ENCODE data around the gene KCNMB4. TPM values are rescaled to one million over a fixed set of nuclear protein-coding genes. Genes with fewer than 3 reads are reported as not detected.
"Not testable (repeated sequence)": the region's sequence is repeated elsewhere in the genome, so short reads cannot be mapped to it uniquely, and the experiment has no call there.

KCNMB4 gene
- polyA plus RNA-seq, 4 donors: 0.22 to 2.8 (median 1.3) TPM

GRCh38 chr12:70386771-70387170 lies 20.7 kb downstream of the KCNMB4 start:
- no peak overlapping the region for H3K27ac ChIP-seq (ENCODE audit: low read depth in 1 of 3, low read length in 2 of 3)
- H3K36me3 ChIP-seq (ENCODE audit: control insufficient read depth in 3 of 3, insufficient read depth in 2 of 3, low read depth in 1 of 3, low read length in 3 of 3): no peaks in the 10 kb centered on the region
- DNase-seq (no peak), FAIRE-seq (no peak)
- no peaks in the 10 kb centered on the region for H3K27me3 ChIP-seq (ENCODE audit: control insufficient read depth in 3 of 3, insufficient read depth in 3 of 3, low read length in 3 of 3)
- H3K4me1 ChIP-seq (ENCODE audit: control insufficient read depth in 3 of 3, insufficient read depth in 2 of 3, low read depth in 1 of 3, low read length in 2 of 3): no peaks in the 10 kb centered on the region
- H3K4me3 ChIP-seq (ENCODE audit: low read depth in 1 of 3, low read length in 3 of 3): no peak overlapping the region
- H3K9me3 ChIP-seq (ENCODE audit: control insufficient read depth in 2 of 2, insufficient read depth in 1 of 2, low read depth in 1 of 2, low read length in 1 of 2): peaks cover 0 to 5% of the 10 kb centered on the region in 2 donors
- WGBS, 3 donors: 82 to 85% (median 85%) methylated on average over 1 of the region's 1 CpG

GRCh38 chr12:70389678-70390077 lies 23.6 kb downstream of the KCNMB4 start:
- H3K4me3 ChIP-seq (ENCODE audit: low read depth in 1 of 3, low read length in 3 of 3): no peak overlapping the region
- H3K36me3 ChIP-seq (ENCODE audit: control insufficient read depth in 3 of 3, insufficient read depth in 2 of 3, low read depth in 1 of 3, low read length in 3 of 3): no peaks in the 10 kb centered on the region
- WGBS, 3 donors: 66 to 90% (median 84%) methylated on average over 2 of the region's 2 CpGs
- H3K4me1 ChIP-seq (ENCODE audit: control insufficient read depth in 3 of 3, insufficient read depth in 2 of 3, low read depth in 1 of 3, low read length in 2 of 3): peaks cover 0 to 3% (median 0%) of the 10 kb centered on the region in 3 donors
- no peak for FAIRE-seq
- H3K27me3 ChIP-seq (ENCODE audit: control insufficient read depth in 3 of 3, insufficient read depth in 3 of 3, low read length in 3 of 3): no peaks in the 10 kb centered on the region
- H3K9me3 ChIP-seq (ENCODE audit: control insufficient read depth in 2 of 2, insufficient read depth in 1 of 2, low read depth in 1 of 2, low read length in 1 of 2): peaks cover 0 to 5% of the 10 kb centered on the region in 2 donors
- no peak overlapping the region for H3K27ac ChIP-seq (ENCODE audit: low read depth in 1 of 3, low read length in 2 of 3)
- no peak for DNase-seq

GRCh38 chr12:70392631-70393030 lies 26.5 kb downstream of the KCNMB4 start:
- not testable (repeated sequence) for FAIRE-seq; DNase-seq; H3K27me3 ChIP-seq (ENCODE audit: control insufficient read depth in 3 of 3, insufficient read depth in 3 of 3, low read length in 3 of 3); H3K4me1 ChIP-seq (ENCODE audit: control insufficient read depth in 3 of 3, insufficient read depth in 2 of 3, low read depth in 1 of 3, low read length in 2 of 3); H3K36me3 ChIP-seq (ENCODE audit: control insufficient read depth in 3 of 3, insufficient read depth in 2 of 3, low read depth in 1 of 3, low read length in 3 of 3); H3K4me3 ChIP-seq (ENCODE audit: low read depth in 1 of 3, low read length in 3 of 3); H3K27ac ChIP-seq (ENCODE audit: low read depth in 1 of 3, low read length in 2 of 3); H3K9me3 ChIP-seq (ENCODE audit: control insufficient read depth in 2 of 2, insufficient read depth in 1 of 2, low read depth in 1 of 2, low read length in 1 of 2)
- WGBS, 3 donors: 50 to 68% (median 63%) methylated on average over 1 of the region's 1 CpG

GRCh38 chr12:70393787-70394499 lies 27.9 kb downstream of the KCNMB4 start:
- H3K27ac ChIP-seq (ENCODE audit: low read depth in 1 of 3, low read length in 2 of 3): no peak overlapping the region
- FAIRE-seq (no peak), DNase-seq (peak; percentile 40 to 81)
- peaks cover 0 to 4% (median 0%) of the 10 kb centered on the region in 3 donors for H3K4me1 ChIP-seq (ENCODE audit: control insufficient read depth in 3 of 3, insufficient read depth in 2 of 3, low read depth in 1 of 3, low read length in 2 of 3)
- H3K36me3 ChIP-seq (ENCODE audit: control insufficient read depth in 3 of 3, insufficient read depth in 2 of 3, low read depth in 1 of 3, low read length in 3 of 3): no peaks in the 10 kb centered on the region
- 14 to 55% (median 27%) methylated on average over 2 of the region's 2 CpGs for WGBS, 3 donors
- H3K9me3 ChIP-seq (ENCODE audit: control insufficient read depth in 2 of 2, insufficient read depth in 1 of 2, low read depth in 1 of 2, low read length in 1 of 2): peaks cover 0 to 5% of the 10 kb centered on the region in 2 donors
- H3K4me3 ChIP-seq (ENCODE audit: low read depth in 1 of 3, low read length in 3 of 3): no peak overlapping the region
- H3K27me3 ChIP-seq (ENCODE audit: control insufficient read depth in 3 of 3, insufficient read depth in 3 of 3, low read length in 3 of 3): no peaks in the 10 kb centered on the region

GRCh38 chr12:70398002-70398401 lies 31.9 kb downstream of the KCNMB4 start:
- H3K4me3 ChIP-seq (ENCODE audit: low read depth in 1 of 3, low read length in 3 of 3): no peak overlapping the region
- FAIRE-seq (no peak), DNase-seq (no peak)
- no peaks in the 10 kb centered on the region for H3K36me3 ChIP-seq (ENCODE audit: control insufficient read depth in 3 of 3, insufficient read depth in 2 of 3, low read depth in 1 of 3, low read length in 3 of 3)
- no peaks in the 10 kb centered on the region for H3K27me3 ChIP-seq (ENCODE audit: control insufficient read depth in 3 of 3, insufficient read depth in 3 of 3, low read length in 3 of 3)
- peaks cover 0 to 4% (median 0%) of the 10 kb centered on the region in 3 donors for H3K4me1 ChIP-seq (ENCODE audit: control insufficient read depth in 3 of 3, insufficient read depth in 2 of 3, low read depth in 1 of 3, low read length in 2 of 3)
- H3K9me3 ChIP-seq (ENCODE audit: control insufficient read depth in 2 of 2, insufficient read depth in 1 of 2, low read depth in 1 of 2, low read length in 1 of 2): no peaks in the 10 kb centered on the region
- no peak overlapping the region for H3K27ac ChIP-seq (ENCODE audit: low read depth in 1 of 3, low read length in 2 of 3)

GRCh38 chr12:70398862-70399261 lies 32.8 kb downstream of the KCNMB4 start:
- Histone ChIP-seq H3K27ac (ENCODE audit: low read depth in 1 of 3, low read length in 2 of 3) (no peak overlapping the region), H3K9me3 (ENCODE audit: control insufficient read depth in 2 of 2, insufficient read depth in 1 of 2, low read depth in 1 of 2, low read length in 1 of 2) (no peaks in the 10 kb centered on the region), H3K27me3 (ENCODE audit: control insufficient read depth in 3 of 3, insufficient read depth in 3 of 3, low read length in 3 of 3) (no peaks in the 10 kb centered on the region), H3K36me3 (ENCODE audit: control insufficient read depth in 3 of 3, insufficient read depth in 2 of 3, low read depth in 1 of 3, low read length in 3 of 3) (no peaks in the 10 kb centered on the region), H3K4me3 (ENCODE audit: low read depth in 1 of 3, low read length in 3 of 3) (no peak overlapping the region), H3K4me1 (ENCODE audit: control insufficient read depth in 3 of 3, insufficient read depth in 2 of 3, low read depth in 1 of 3, low read length in 2 of 3) (peaks cover 0 to 4% (median 0%) of the 10 kb centered on the region in 3 donors)
- FAIRE-seq (no peak), DNase-seq (no peak)
- 82 to 92% (median 87%) methylated on average over 3 of the region's 3 CpGs for WGBS, 3 donors

GRCh38 chr12:70399311-70399710 lies 33.2 kb downstream of the KCNMB4 start:
- FAIRE-seq (no peak), DNase-seq (no peak)
- peaks cover 0 to 4% (median 0%) of the 10 kb centered on the region in 3 donors for H3K4me1 ChIP-seq (ENCODE audit: control insufficient read depth in 3 of 3, insufficient read depth in 2 of 3, low read depth in 1 of 3, low read length in 2 of 3)
- 85 to 89% (median 88%) methylated on average over 6 of the region's 6 CpGs for WGBS, 3 donors
- H3K36me3 ChIP-seq (ENCODE audit: control insufficient read depth in 3 of 3, insufficient read depth in 2 of 3, low read depth in 1 of 3, low read length in 3 of 3): no peaks in the 10 kb centered on the region
- no peak overlapping the region for H3K4me3 ChIP-seq (ENCODE audit: low read depth in 1 of 3, low read length in 3 of 3)
- no peak overlapping the region for H3K27ac ChIP-seq (ENCODE audit: low read depth in 1 of 3, low read length in 2 of 3)
- H3K27me3 ChIP-seq (ENCODE audit: control insufficient read depth in 3 of 3, insufficient read depth in 3 of 3, low read length in 3 of 3): no peaks in the 10 kb centered on the region
- H3K9me3 ChIP-seq (ENCODE audit: control insufficient read depth in 2 of 2, insufficient read depth in 1 of 2, low read depth in 1 of 2, low read length in 1 of 2): no peaks in the 10 kb centered on the region

GRCh38 chr12:70400124-70400523 lies 34.0 kb downstream of the KCNMB4 start:
- no peak overlapping the region for H3K4me3 ChIP-seq (ENCODE audit: low read depth in 1 of 3, low read length in 3 of 3)
- no peaks in the 10 kb centered on the region for H3K27me3 ChIP-seq (ENCODE audit: control insufficient read depth in 3 of 3, insufficient read depth in 3 of 3, low read length in 3 of 3)
- DNase-seq (no peak), FAIRE-seq (no peak)
- WGBS, 3 donors: 55 to 84% (median 64%) methylated on average over 3 of the region's 3 CpGs
- no peaks in the 10 kb centered on the region for H3K9me3 ChIP-seq (ENCODE audit: control insufficient read depth in 2 of 2, insufficient read depth in 1 of 2, low read depth in 1 of 2, low read length in 1 of 2)
- no peaks in the 10 kb centered on the region for H3K4me1 ChIP-seq (ENCODE audit: control insufficient read depth in 3 of 3, insufficient read depth in 2 of 3, low read depth in 1 of 3, low read length in 2 of 3)
- H3K36me3 ChIP-seq (ENCODE audit: control insufficient read depth in 3 of 3, insufficient read depth in 2 of 3, low read depth in 1 of 3, low read length in 3 of 3): no peaks in the 10 kb centered on the region
- H3K27ac ChIP-seq (ENCODE audit: low read depth in 1 of 3, low read length in 2 of 3): no peak overlapping the region

- Histone ChIP-seq H3K36me3 (ENCODE audit: control insufficient read depth in 3 of 3, insufficient read depth in 2 of 3, low read depth in 1 of 3, low read length in 3 of 3) (no peaks in the 10 kb centered on the region), H3K9me3 (ENCODE audit: control insufficient read depth in 2 of 2, insufficient read depth in 1 of 2, low read depth in 1 of 2, low read length in 1 of 2) (no peaks in the 10 kb centered on the region), H3K4me3 (ENCODE audit: low read depth in 1 of 3, low read length in 3 of 3) (no peak overlapping the region), H3K4me1 (ENCODE audit: control insufficient read depth in 3 of 3, insufficient read depth in 2 of 3, low read depth in 1 of 3, low read length in 2 of 3) (no peaks in the 10 kb centered on the region), H3K27me3 (ENCODE audit: control insufficient read depth in 3 of 3, insufficient read depth in 3 of 3, low read length in 3 of 3) (no peaks in the 10 kb centered on the region), H3K27ac (ENCODE audit: low read depth in 1 of 3, low read length in 2 of 3) (no peak overlapping the region)
- 71 to 88% (median 81%) methylated on average over 1 of the region's 1 CpG for WGBS, 3 donors
- DNase-seq (peak; percentile 2 to 15), FAIRE-seq (no peak)
These were observed 36.5 kb downstream of the KCNMB4 start for GRCh38 chr12:70402597-70402996.

Data from small intestine (tissue), 7 donors.